Ramos (cell line): Measurements from ENCODE around the gene KRT35.

ENCODE experiments used
- in situ Hi-C: fragments of 300-500 bp; cut with MboI; formaldehyde crosslinking; loops from one replicate; pipeline ENCODE4 v1.14.3; 2022; ENCODE audit warnings: low sequenced_read_pairs; ENCODE audit not compliant: unreplicated experiment

KRT35 gene

GRCh38 chr17:41512546-41513167 lies 31.7 kb upstream of the KRT35 start:
- in situ Hi-C loops, result no loop called here

GRCh38 chr17:41511716-41512115 lies 30.8 kb upstream of the KRT35 start:
- in situ Hi-C loops, result no loop called here

GRCh38 chr17:41511116-41511515 lies 30.2 kb upstream of the KRT35 start:
- in situ Hi-C loops, result no loop called here

GRCh38 chr17:41510251-41511065 lies 29.5 kb upstream of the KRT35 start:
- in situ Hi-C loops, result no loop called here

- in situ Hi-C loops, result no loop called here
Measured at GRCh38 chr17:41507315-41507880, 26.4 kb upstream of the KRT35 start.

- in situ Hi-C loops, result no loop called here
Measured at GRCh38 chr17:41505809-41506767, 25.1 kb upstream of the KRT35 start.

- in situ Hi-C loops, result no loop called here
Measured at GRCh38 chr17:41505007-41505808, 24.3 kb upstream of the KRT35 start, which contains the start of gene KRT13. TSS of gene KRT13 (minus strand) at chr17:41505612. CDS start at chr17:41505550, 62 bp downstream.

- in situ Hi-C loops, result no loop called here
Measured at GRCh38 chr17:41504246-41504977, 23.5 kb upstream of the KRT35 start.

GRCh38 chr17:41503202-41503601 lies 22.3 kb upstream of the KRT35 start:
- in situ Hi-C loops, result no loop called here

- in situ Hi-C loops, result no loop called here
Measured at GRCh38 chr17:41500131-41500911, 19.4 kb upstream of the KRT35 start.

- in situ Hi-C loops, result no loop called here
Measured at GRCh38 chr17:41499714-41500113, 18.8 kb upstream of the KRT35 start.

GRCh38 chr17:41498276-41498675 lies 17.3 kb upstream of the KRT35 start:
- in situ Hi-C loops, result no loop called here

GRCh38 chr17:41496803-41497484 lies 16.0 kb upstream of the KRT35 start:
- in situ Hi-C loops, result no loop called here

- in situ Hi-C loops, result no loop called here
Measured at GRCh38 chr17:41494524-41494923, 13.6 kb upstream of the KRT35 start.

- in situ Hi-C loops, result no loop called here
Measured at GRCh38 chr17:41492771-41493170, 11.8 kb upstream of the KRT35 start.

- in situ Hi-C loops, result no loop called here
Measured at GRCh38 chr17:41492351-41492750, 11.4 kb upstream of the KRT35 start.

GRCh38 chr17:41491476-41491875 lies 10.5 kb upstream of the KRT35 start:
- in situ Hi-C loops, result no loop called here
